HCT116 (cell line): ENCODE results near the gene VMP1. TPM values are rescaled to one million over a fixed set of nuclear protein-coding genes. Genes with fewer than 3 reads are reported as not detected.

Experiments used
- ATAC-seq: fragments of 200-7000 bp; cut with Tn5 transposase; 2 replicates; pipeline ENCODE4 v1.9.1; 2020; ENCODE audit warnings: mild to moderate bottlenecking, moderate library complexity
- BruUV-seq: library from RNA; stranded (reverse); fragments of 400-500 nt; replicated peaks from 2 replicates; lab custom pipeline; 2021; lab: Mats Ljungman, UMichigan
- CTCF ChIA-PET: fragments of 300-600 bp; sonication (Branson Sonifier 250); formaldehyde crosslinking; loops from one replicate; lab custom pipeline; 2021; ENCODE audit warnings: antibody characterized with exemption; lab: Charles Lee
- POLR2A ChIA-PET: fragments of 300-600, 350-600 bp; sonication (Branson Sonifier 250); formaldehyde crosslinking; loops from one replicate; lab custom pipeline; 2021; ENCODE audit warnings: antibody characterized with exemption; lab: Charles Lee
- RAD21 ChIA-PET, 2 experiments: fragments of 300-600 bp; sonication (Branson Sonifier 250); formaldehyde crosslinking; loops; one replicate each; lab custom pipeline; 2023; ENCODE audit warnings: low total read pairs in 2 of 2; ENCODE audit not compliant: uncharacterized antibody in 2 of 2, unreplicated experiment in 2 of 2, low non-redundant PET in 1 of 2; lab: Charles Lee
- DNase-seq: peaks from one replicate; pipeline ENCODE4 v3.0.0-alpha.2; 2010; ENCODE audit warnings: low read depth, low spot score
- H2AFZ ChIP-seq: fragments of 200-600 bp; shearing (Covaris generic), sonication (generic); 2 replicates; pipeline ENCODE4 v1.6.1; 2017; ENCODE audit warnings: low read depth, mixed run types, mixed read lengths, antibody characterized with exemption, low read length; ENCODE audit not compliant: poor library complexity, severe bottlenecking
- H3K27ac ChIP-seq: 2 replicates; pipeline ENCODE4 v1.5.1; 2012; ENCODE audit warnings: low read depth, low read length
- H3K27me3 ChIP-seq: fragments of 200-600 bp; sonication (generic); 2 replicates; pipeline ENCODE4 v1.6.1; 2016; ENCODE audit warnings: mixed run types, low read length, mixed read lengths; ENCODE audit not compliant: insufficient read depth
- H3K36me3 ChIP-seq, 2 experiments: fragments of 200-500 bp in 1 of 2; fragments of 200-600 bp in 1 of 2; sonication (Bioruptor generic) in 1 of 2; sonication (generic) in 1 of 2; 2 replicates each; pipeline versions ENCODE4 v1.5.1 to v1.6.1; 2014 to 2016; ENCODE audit warnings: low read length in 2 of 2, inconsistent platforms in 1 of 2, mixed read lengths in 1 of 2, mixed run types in 1 of 2; ENCODE audit not compliant: insufficient read depth in 2 of 2, control insufficient read depth in 1 of 2
- H3K4me1 ChIP-seq, 2 experiments: fragments of 200-600 bp in 1 of 2; sonication (generic) in 1 of 2; 2 replicates each; pipeline versions ENCODE4 v1.5.1 to v1.6.1; 2012 to 2017; ENCODE audit warnings: low read length in 2 of 2, inconsistent platforms in 1 of 2, mild to moderate bottlenecking in 1 of 2, mixed read lengths in 1 of 2, mixed run types in 1 of 2, moderate library complexity in 1 of 2; ENCODE audit not compliant: insufficient read depth in 2 of 2, control insufficient read depth in 1 of 2
- H3K4me2 ChIP-seq: fragments of 200-600 bp; sonication (generic); 2 replicates; pipeline ENCODE4 v1.6.1; 2017; ENCODE audit warnings: mixed run types, low read length, mixed read lengths
- H3K4me3 ChIP-seq, 2 experiments: fragments of 200-600 bp in 1 of 2; sonication (generic) in 1 of 2; replicated peaks in 1 of 2; 2 replicates each; pipeline ENCODE4 v1.5.1; 2011 to 2016; ENCODE audit warnings: low read length in 2 of 2, control low read depth in 1 of 2, low read depth in 1 of 2, mild to moderate bottlenecking in 1 of 2, mixed read lengths in 1 of 2, mixed run types in 1 of 2
- H3K79me2 ChIP-seq: fragments of 200-600 bp; sonication (generic); 2 replicates; pipeline ENCODE4 v1.6.1; 2017; ENCODE audit warnings: mild to moderate bottlenecking, mixed run types, low read length, moderate library complexity, mixed read lengths; ENCODE audit not compliant: insufficient read depth
- H3K9ac ChIP-seq: fragments of 200-600 bp; sonication (generic); 2 replicates; pipeline ENCODE4 v1.6.1; 2016; ENCODE audit warnings: low read length, mixed read lengths
- H3K9me2 ChIP-seq: fragments of 200-600 bp; sonication (generic), shearing (Covaris generic); 2 replicates; pipeline ENCODE4 v1.6.1; 2017; ENCODE audit warnings: mixed run types, mild to moderate bottlenecking, moderate library complexity; ENCODE audit not compliant: insufficient read depth
- H3K9me3 ChIP-seq, 2 experiments: fragments of 200-500 bp in 1 of 2; fragments of 200-600 bp in 1 of 2; sonication (Bioruptor generic) in 1 of 2; sonication (generic) in 1 of 2; 2 replicates each; pipeline ENCODE4 v1.6.1; 2014 to 2017; ENCODE audit warnings: low read length in 2 of 2, mixed read lengths in 2 of 2, inconsistent platforms in 1 of 2, low read depth in 1 of 2, mild to moderate bottlenecking in 1 of 2, mixed run types in 1 of 2, moderate library complexity in 1 of 2; ENCODE audit not compliant: control insufficient read depth in 1 of 2, insufficient read depth in 1 of 2
- H4K20me1 ChIP-seq: fragments of 200-600 bp; sonication (generic), shearing (Covaris generic); 2 replicates; pipeline ENCODE4 v1.6.1; 2017; ENCODE audit warnings: mixed run types, mild to moderate bottlenecking, moderate library complexity; ENCODE audit not compliant: insufficient read depth
- CBX3 ChIP-seq: IDR thresholded peaks from 2 replicates; pipeline ENCODE4 v1.6.1; 2012; ENCODE audit warnings: low read depth
- EGR1 ChIP-seq: IDR thresholded peaks from 2 replicates; pipeline ENCODE4 v1.6.1; 2012; ENCODE audit warnings: low read depth
- EZH2phosphoT487 ChIP-seq: fragments of 200-600 bp; IDR thresholded peaks from 2 replicates; pipeline ENCODE4 v1.6.1; 2018; ENCODE audit warnings: antibody characterized with exemption, borderline replicate concordance
- FOSL1 ChIP-seq: IDR thresholded peaks from 2 replicates; pipeline ENCODE4 v1.6.1; 2012; ENCODE audit warnings: low read depth
- RAD21 ChIP-seq: IDR thresholded peaks from 2 replicates; pipeline ENCODE4 v1.6.1; 2012; ENCODE audit warnings: low read depth, mild to moderate bottlenecking
- SIN3A ChIP-seq: IDR thresholded peaks from 2 replicates; pipeline ENCODE4 v1.6.1; 2012; ENCODE audit warnings: low read depth
- SP1 ChIP-seq: IDR thresholded peaks from 2 replicates; pipeline ENCODE4 v1.6.1; 2012; ENCODE audit warnings: low read depth
- SRF ChIP-seq: IDR thresholded peaks from 2 replicates; pipeline ENCODE4 v1.6.1; 2012; ENCODE audit warnings: low read depth
- TCF7L2 ChIP-seq: IDR thresholded peaks from 2 replicates; pipeline ENCODE4 v1.7.0; 2011; ENCODE audit warnings: borderline replicate concordance, inconsistent platforms; ENCODE audit not compliant: insufficient read depth, insufficient read length; ENCODE audit errors: extremely low read depth
- intact Hi-C: fragments of 100-400 bp; cut with micrococcal nuclease; formaldehyde crosslinking; loops from 2 replicates; pipeline ENCODE4 v1.10.0; 2022
- total RNA-seq: library from RNA; stranded (reverse); gene quantifications from one replicate; pipeline ENCODE4 v1.2.1, GENCODE V29; 2021; ENCODE audit not compliant: unreplicated experiment
- TF ChIP-seq, protein P1 (sequence below): IDR thresholded peaks from 2 replicates; pipeline ENCODE4 v1.6.1; 2012; ENCODE audit warnings: low read depth
- TF ChIP-seq, protein P2 (sequence below), 3 experiments: fragments of 200-600 bp in 1 of 3; sonication (generic) in 1 of 3; IDR thresholded peaks in 2 of 3; conservative IDR thresholded peaks in 1 of 3; 2 replicates each; pipeline ENCODE4 v1.5.1; 2012 to 2017; ENCODE audit warnings: low read depth in 2 of 3, low read length in 2 of 3, antibody characterized with exemption in 1 of 3, borderline replicate concordance in 1 of 3, control low read depth in 1 of 3, mild to moderate bottlenecking in 1 of 3, mixed read lengths in 1 of 3, mixed run types in 1 of 3, moderate library complexity in 1 of 3; ENCODE audit not compliant: insufficient read depth in 1 of 3
- TF ChIP-seq, protein P3 (sequence below): IDR thresholded peaks from 2 replicates; pipeline ENCODE4 v1.6.1; 2011; ENCODE audit warnings: mild to moderate bottlenecking, low read length, moderate library complexity; ENCODE audit not compliant: insufficient replicate concordance; ENCODE audit errors: extremely low read depth

The VMP1 gene
- total RNA-seq, 1 experiment from 2014 or later = 366 TPM

DNA sequence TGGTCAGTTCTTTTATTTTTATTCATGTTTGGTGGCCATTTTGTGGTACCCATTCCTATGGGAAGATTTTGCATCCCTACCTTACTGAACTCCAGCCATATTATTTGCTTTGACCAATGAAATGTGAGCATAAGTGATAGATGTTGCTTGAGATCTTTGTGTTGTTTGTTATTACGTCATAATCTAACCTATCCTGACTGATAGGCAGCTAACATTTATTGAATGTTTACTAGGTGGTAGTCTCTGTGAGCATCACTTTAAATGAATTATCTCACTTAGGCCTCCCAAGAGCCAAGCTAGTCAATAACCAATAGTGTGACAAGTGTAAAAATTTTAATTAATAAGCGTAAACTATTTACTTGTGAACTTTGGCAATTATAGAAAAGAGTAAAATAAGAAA lies 37.6 kb downstream of the VMP1 start (continued):
- TF ChIP-seq, protein P1, sequence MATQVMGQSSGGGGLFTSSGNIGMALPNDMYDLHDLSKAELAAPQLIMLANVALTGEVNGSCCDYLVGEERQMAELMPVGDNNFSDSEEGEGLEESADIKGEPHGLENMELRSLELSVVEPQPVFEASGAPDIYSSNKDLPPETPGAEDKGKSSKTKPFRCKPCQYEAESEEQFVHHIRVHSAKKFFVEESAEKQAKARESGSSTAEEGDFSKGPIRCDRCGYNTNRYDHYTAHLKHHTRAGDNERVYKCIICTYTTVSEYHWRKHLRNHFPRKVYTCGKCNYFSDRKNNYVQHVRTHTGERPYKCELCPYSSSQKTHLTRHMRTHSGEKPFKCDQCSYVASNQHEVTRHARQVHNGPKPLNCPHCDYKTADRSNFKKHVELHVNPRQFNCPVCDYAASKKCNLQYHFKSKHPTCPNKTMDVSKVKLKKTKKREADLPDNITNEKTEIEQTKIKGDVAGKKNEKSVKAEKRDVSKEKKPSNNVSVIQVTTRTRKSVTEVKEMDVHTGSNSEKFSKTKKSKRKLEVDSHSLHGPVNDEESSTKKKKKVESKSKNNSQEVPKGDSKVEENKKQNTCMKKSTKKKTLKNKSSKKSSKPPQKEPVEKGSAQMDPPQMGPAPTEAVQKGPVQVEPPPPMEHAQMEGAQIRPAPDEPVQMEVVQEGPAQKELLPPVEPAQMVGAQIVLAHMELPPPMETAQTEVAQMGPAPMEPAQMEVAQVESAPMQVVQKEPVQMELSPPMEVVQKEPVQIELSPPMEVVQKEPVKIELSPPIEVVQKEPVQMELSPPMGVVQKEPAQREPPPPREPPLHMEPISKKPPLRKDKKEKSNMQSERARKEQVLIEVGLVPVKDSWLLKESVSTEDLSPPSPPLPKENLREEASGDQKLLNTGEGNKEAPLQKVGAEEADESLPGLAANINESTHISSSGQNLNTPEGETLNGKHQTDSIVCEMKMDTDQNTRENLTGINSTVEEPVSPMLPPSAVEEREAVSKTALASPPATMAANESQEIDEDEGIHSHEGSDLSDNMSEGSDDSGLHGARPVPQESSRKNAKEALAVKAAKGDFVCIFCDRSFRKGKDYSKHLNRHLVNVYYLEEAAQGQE = no peak
- no peak for TF ChIP-seq SP1
- no peak for TF ChIP-seq SRF

- BruUV-seq = no TSS peak
- Histone ChIP-seq H2AFZ (no peak overlapping the region), H3K4me2 (no peak overlapping the region), H4K20me1 (no peaks in the 10 kb centered on the region), H3K36me3 (peaks cover 0 to 10% of the 10 kb centered on the region in 2 experiments; a peak in 2 of 4 replicates), H3K9me2 (no peaks in the 10 kb centered on the region), H3K9ac (no peak overlapping the region), H3K27ac (peak overlapping the region; percentile 26), H3K4me3 (no peak overlapping the region), H3K79me2 (peaks cover 3% of the 10 kb centered on the region; the same call in 1 of the 2 replicates), H3K27me3 (no peaks in the 10 kb centered on the region), H3K4me1 (peaks cover 39 to 42% of the 10 kb centered on the region in 2 experiments), H3K9me3 (no peaks in the 10 kb centered on the region)
- ATAC-seq (peak; percentile 64), DNase-seq (no peak)
- POLR2A ChIA-PET = interaction anchor here (0.8 to 10.0 kb wide), 2 partner anchors 95 to 106 kb away, joined by 3 to 443 read pairs; no protein-coding TSS in a partner anchor
- CTCF ChIA-PET = interaction anchor here (0.5 to 5.4 kb wide), 6 partner anchors 36 to 290 kb away, joined by 3 to 57 read pairs (median 4); no protein-coding TSS in a partner anchor
- TF ChIP-seq EGR1 (peak; percentile 37; the same call in 1 of the 2 replicates), RAD21 (peak; percentile 93), SIN3A (0 out of 2 replicates have a peak, but pooled peaks have one; percentile 32), FOSL1 (no peak), CBX3 (no peak; the same call in 1 of the 2 replicates), EZH2phosphoT487 (no peak), TCF7L2 (no peak)
- TF ChIP-seq, protein P2, sequence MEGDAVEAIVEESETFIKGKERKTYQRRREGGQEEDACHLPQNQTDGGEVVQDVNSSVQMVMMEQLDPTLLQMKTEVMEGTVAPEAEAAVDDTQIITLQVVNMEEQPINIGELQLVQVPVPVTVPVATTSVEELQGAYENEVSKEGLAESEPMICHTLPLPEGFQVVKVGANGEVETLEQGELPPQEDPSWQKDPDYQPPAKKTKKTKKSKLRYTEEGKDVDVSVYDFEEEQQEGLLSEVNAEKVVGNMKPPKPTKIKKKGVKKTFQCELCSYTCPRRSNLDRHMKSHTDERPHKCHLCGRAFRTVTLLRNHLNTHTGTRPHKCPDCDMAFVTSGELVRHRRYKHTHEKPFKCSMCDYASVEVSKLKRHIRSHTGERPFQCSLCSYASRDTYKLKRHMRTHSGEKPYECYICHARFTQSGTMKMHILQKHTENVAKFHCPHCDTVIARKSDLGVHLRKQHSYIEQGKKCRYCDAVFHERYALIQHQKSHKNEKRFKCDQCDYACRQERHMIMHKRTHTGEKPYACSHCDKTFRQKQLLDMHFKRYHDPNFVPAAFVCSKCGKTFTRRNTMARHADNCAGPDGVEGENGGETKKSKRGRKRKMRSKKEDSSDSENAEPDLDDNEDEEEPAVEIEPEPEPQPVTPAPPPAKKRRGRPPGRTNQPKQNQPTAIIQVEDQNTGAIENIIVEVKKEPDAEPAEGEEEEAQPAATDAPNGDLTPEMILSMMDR (IDR thresholded peaks at IDR 0.05 in 2 of 3, conservative IDR thresholded peaks at IDR 0.05 in 1 of 3; ENCODE audit: borderline replicate concordance in 1 of 3, insufficient read depth in 1 of 3, low read depth in 2 of 3, low read length in 2 of 3) = peak; percentile 57 to 89 (median 88)
- TF ChIP-seq, protein P3, sequence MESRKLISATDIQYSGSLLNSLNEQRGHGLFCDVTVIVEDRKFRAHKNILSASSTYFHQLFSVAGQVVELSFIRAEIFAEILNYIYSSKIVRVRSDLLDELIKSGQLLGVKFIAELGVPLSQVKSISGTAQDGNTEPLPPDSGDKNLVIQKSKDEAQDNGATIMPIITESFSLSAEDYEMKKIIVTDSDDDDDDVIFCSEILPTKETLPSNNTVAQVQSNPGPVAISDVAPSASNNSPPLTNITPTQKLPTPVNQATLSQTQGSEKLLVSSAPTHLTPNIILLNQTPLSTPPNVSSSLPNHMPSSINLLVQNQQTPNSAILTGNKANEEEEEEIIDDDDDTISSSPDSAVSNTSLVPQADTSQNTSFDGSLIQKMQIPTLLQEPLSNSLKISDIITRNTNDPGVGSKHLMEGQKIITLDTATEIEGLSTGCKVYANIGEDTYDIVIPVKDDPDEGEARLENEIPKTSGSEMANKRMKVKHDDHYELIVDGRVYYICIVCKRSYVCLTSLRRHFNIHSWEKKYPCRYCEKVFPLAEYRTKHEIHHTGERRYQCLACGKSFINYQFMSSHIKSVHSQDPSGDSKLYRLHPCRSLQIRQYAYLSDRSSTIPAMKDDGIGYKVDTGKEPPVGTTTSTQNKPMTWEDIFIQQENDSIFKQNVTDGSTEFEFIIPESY = no peak
- intact Hi-C loops = loop anchor here (1.0 to 5.0 kb wide), 2 partner anchors 112 to 290 kb away; no protein-coding TSS in a partner anchor
- RAD21 ChIA-PET = interaction anchor here (0.7 to 2.5 kb wide), 4 partner anchors 107 to 290 kb away, joined by 3 to 11 read pairs (median 4); no protein-coding TSS in a partner anchor
These were observed 39.5 kb downstream of the VMP1 start for GRCh38 chr17:59746849-59747445.
